NCI-H2196 treated with DMSO at 0.1 percent for 48 hours (cell line): Measurements from ENCODE around the gene TCF4.
A peak's percentile ranks its signal among the peaks of the same experiment; 100 is the strongest.

Experiments
- DNase-seq: peaks from one replicate; lab custom pipeline; 2025; ENCODE audit not compliant: unreplicated experiment; lab: John Stamatoyannopoulos, UW

TCF4 gene

GRCh38 chr18:55415258-55415871 is 172.6 kb downstream of the TCF4 start:
- DNase-seq, result peak; percentile 44

GRCh38 chr18:55414475-55414874 is 173.5 kb downstream of the TCF4 start:
- no peak for DNase-seq

DNA sequence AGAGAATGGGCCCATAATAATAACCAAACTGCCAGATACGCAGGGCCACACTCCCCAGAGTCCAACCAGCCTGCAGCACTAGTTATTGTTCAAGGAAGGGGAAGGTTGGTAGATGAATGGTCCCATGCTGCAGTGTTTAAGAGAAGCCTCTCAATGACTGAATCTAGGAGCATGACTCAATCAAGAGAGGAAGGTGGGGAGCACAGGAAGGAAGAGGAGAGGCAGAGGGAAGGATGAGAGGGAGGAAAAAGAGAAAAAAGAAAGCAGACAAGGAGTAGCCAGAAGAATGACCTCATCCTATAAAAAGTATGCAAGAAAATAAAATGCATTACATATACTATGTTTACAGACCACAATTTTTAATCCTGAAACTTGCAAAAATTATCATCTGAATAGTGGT is 174.5 kb downstream of the TCF4 start:
- DNase-seq, result no peak

DNA sequence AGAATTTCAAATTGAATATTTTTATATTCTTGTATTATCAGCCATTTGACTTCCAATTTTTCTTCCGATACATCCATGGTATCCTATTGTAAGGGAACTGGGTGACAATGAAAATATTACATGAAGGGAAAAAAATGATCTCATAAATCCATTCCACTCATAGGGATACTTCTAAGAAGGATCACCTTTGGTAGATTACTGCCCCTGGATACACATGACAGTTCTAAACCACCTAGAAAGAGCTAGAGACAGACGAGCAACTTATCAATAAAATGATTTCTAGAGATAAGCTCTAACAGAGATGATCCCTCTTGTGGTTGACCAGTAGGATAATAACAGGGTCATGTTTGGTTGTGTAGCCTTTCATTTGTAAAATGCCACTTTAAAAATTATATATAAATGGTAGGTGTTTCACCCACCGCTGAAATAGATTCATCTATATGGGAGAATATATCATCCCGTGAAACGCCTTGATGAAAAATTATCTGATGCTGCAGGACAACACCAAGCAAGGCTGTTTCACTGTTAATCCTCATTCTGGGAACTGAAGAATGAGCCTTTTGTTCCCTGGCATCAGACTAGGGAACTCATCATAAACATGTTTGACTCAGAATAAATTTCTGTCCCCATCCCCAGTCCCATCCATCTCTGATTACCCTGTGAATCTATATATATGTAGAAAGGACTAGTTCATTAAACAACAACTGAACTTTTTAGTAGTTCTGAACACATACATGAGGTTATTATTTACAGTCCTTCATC is 180.0 kb downstream of the TCF4 start:
- DNase-seq, result no peak

GRCh38 chr18:55407191-55407590 is 180.8 kb downstream of the TCF4 start:
- DNase-seq, result no peak

GRCh38 chr18:55406451-55406991 is 181.5 kb downstream of the TCF4 start:
- peak; percentile 36 for DNase-seq

GRCh38 chr18:55405893-55406406 is 182.0 kb downstream of the TCF4 start:
- peak; percentile 61 for DNase-seq

DNA sequence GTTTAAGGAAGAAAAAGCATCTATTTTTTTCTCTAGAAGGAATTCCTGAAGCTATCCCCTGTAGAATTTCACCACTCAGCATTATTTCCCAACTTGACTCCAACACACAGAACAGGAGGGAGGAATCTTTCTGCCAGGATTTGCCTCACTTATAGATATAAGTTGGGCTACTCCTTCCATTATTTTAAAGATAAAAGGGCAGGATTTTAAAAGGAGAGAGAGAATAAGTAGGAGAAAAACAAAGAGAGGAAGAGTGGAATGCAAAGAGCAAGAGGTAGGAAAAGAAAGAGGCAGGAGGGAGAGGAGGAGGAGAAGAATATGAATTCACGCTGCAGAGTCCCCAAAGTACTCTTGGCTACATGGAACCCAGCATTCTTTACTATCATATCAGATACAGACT is 182.5 kb downstream of the TCF4 start:
- DNase-seq, result no peak

GRCh38 chr18:55404832-55405465 is 183.0 kb downstream of the TCF4 start:
- DNase-seq, result no peak

DNA sequence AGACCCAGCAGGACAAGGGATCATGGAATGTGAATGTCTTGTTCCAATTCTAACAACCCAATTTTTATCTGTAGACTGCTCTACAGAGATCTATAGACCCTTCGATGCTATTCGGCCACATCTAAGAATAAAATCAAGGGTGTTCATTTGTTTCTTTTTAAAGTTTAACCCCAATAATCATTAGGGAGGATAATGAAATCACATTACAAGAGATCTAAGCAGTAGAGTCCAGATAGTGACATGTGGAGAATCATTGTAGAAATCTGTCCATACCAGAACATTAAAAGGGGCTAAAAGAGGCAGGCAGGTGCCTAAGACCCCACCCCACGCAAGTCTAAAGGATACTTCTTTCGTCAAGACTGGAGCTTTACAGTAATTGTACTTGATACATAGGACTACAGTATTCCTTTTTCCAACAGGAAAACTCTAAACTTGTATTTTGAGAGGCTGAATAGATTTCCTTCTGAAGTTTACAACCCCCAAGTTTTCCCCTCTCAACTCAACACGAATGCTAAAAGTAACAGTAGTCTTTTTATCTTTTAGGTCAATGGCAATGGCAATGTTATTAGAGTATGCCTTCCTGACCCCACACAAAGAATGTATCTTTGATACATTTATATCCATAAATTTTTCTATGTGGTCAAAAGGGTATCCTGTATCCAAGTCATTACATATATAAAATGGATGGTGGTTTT is 183.7 kb downstream of the TCF4 start:
- DNase-seq, result no peak

DNA sequence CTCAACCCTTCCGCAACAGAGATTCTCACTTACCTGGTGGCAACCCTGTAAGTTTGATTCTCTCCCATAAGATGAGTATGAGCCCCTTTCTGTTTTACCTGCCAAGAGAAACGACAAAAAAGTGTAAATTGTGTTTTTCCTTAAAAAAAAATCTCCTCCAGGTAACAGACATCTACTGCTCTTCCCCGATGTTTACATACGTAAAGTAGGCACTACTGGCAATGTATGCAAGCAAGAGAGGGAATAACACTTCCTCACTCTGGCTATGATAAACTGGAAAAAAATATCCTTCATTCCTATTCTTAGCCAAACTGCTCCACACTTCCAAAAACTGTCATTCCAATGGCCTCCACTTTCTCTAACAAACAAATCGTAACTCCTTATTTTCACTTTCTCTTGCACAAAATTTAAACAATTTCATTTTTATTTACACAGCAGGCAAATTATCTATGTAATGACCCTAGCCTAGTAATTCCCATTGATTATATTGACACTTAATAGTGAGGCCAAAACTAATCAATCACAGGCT is 184.5 kb downstream of the TCF4 start:
- no peak for DNase-seq

DNA sequence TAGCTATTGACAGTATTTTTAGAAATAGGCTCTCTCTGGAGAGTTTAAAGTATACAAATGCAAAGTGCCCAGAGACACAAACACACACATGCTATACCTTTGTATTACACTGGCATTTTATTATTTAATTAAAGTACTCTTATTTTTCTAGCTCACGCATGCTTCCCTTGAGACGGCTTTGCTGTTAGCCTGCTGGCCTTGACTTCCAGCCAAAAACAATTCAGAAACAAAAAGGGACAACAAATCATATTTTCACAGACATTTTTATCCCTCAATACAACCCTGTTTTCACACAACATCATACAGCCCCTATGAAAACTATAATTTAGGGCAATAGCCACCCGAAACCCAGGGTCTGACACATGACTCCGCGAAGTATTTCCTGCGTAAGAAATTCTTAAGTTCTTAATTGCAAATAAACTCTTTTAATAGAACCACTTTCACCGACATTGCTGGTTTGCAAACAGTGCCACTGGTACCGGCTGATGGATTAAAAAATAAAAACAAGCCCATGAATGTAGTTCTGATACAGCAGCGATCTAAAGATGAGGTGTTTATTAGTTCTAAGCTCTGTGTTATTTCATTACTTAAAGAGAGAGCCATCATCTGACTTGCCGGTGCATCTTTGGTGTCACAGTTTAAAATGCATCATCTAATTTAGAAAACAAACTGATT is 185.1 kb downstream of the TCF4 start:
- no peak for DNase-seq

DNA sequence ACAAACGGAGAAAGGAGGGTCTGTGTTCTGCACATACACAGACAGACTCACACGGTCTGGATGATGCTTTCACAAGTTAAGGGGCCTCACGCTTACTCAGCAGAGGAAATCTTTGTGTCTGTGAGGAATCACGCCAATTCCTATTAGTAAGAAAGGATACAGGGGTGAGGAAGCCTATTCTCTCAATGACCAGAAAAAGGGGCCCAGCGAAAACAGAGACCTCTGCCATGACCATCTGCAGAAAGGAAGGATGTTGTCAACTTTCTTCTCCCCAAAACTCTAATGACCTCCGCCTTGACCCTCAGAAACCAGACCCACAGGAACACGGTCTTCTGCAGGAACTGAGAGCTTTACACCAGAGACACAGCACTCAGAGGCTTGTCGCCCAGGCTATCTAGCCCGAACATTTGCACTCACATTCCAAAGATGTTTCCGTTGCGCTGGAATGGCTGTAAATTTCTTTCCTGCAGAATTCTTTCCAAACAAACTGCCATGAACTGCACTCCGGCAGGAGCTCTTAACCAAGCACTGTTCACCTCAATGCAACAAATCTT is 186.3 kb downstream of the TCF4 start:
- DNase-seq, result no peak

DNA sequence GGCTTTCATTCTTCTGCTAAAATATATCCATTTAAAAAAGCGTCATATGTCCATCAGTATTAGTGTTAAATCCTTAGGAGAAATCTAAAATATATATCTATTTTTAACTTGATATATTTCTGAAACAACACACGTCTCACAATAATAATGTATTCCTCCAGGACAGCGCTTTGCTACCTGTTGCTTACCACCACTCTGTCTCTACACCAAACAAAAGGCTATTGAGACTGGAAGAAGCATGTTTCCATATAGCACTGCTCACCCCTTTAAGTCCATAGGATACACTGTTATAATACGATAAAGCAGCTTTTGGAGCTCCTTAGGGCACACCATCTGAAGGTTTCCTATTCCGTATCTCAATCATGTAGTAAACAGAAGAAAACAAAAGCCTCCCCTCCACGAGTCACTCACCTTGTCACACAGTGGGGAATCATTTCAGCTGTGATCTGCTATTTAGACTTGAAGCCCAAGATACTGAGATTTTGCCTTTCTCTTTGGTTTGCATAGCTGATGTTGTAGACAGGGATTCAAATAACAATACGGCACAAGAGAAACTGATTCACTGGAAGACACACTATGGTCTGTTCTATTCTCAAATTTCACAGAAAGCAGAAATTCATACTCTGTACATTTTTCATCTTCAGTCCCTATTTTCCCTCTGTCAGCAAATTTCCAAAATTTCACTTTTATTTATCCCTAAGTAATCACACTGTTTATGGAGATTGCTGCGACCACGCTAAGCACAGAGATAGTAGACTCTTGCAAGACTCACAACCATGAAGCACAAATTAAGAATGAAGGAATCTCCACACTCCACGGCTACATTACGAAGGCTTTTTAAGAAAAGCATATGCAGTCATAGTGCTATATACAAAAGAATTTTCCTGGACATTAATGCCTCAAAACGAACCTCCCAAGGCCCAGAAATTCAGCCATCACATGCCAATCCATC is 187.1 kb downstream of the TCF4 start:
- no peak for DNase-seq

GRCh38 chr18:55400081-55400480 is 187.9 kb downstream of the TCF4 start:
- DNase-seq, result no peak

GRCh38 chr18:55398858-55399257 is 189.1 kb downstream of the TCF4 start:
- no peak for DNase-seq

- DNase-seq, result no peak
Measured at GRCh38 chr18:55396979-55397378, 191.0 kb downstream of the TCF4 start.

DNA sequence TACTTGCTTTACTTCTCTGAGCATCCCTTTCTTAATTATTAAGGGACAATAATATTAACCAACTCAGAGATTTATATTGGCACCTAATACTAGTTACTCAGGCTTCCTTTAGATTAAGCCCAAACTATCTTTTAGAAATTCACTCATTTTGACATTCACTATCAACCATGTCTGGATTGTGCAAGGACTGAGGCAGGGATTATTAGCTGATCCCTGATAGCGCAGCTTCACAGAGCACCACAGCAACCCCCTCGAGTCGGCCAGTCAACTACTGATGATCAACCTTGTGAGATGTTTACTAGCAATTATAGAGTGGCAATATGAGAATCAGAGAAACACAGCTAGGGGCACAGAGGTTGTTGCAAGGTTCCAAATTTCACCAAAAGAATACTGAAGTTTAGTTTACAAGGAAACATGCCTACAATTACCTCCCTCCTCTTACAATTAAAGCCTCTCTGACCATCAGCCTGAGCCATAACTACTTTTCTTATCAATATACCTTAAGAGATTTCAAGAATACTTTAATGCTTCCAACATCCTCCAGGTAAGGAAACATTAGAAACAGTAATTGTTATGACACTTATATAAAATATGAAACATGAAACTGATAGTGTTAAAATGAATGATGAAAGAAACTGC is 191.6 kb downstream of the TCF4 start:
- no peak for DNase-seq

GRCh38 chr18:55395799-55396198 is 192.2 kb downstream of the TCF4 start:
- DNase-seq, result no peak
